B cell (primary cell): ENCODE results near the gene NTHL1. TPM values are rescaled to one million over a fixed set of nuclear protein-coding genes. Genes with fewer than 3 reads are reported as not detected.

Source experiments
- ATAC-seq: fragments of 200-7000 bp; cut with Tn5 transposase; one replicate; pipeline ENCODE4 v1.10.0; 2021; ENCODE audit warnings: low read depth, mild to moderate bottlenecking, moderate number of reproducible peaks, moderate library complexity
- CTCF ChIA-PET: fragments of 350-600 bp; sonication (Branson Sonifier 250); formaldehyde crosslinking; loops from one replicate; lab custom pipeline; 2021; ENCODE audit warnings: antibody characterized with exemption, inconsistent platforms; lab: Charles Lee
- POLR2A ChIA-PET: fragments of 350-600 bp; sonication (Branson Sonifier 250); formaldehyde crosslinking; loops from one replicate; lab custom pipeline; 2021; ENCODE audit warnings: antibody characterized with exemption; lab: Charles Lee
- DNase-seq: peaks from one replicate; pipeline ENCODE4 v3.0.0; 2013
- H2AFZ ChIP-seq: 2 replicates; pipeline ENCODE4 v1.6.1; 2012; ENCODE audit warnings: mild to moderate bottlenecking, low read depth, low read length; ENCODE audit not compliant: insufficient read depth, poor library complexity, severe bottlenecking
- H3K27ac ChIP-seq, 2 donors: 1 replicate in 1 of 2; 2 replicates in 1 of 2; pipeline ENCODE4 v1.5.1; 2012 to 2013; ENCODE audit warnings: low read length in 2 of 2, mild to moderate bottlenecking in 2 of 2, moderate library complexity in 1 of 2
- H3K27me3 ChIP-seq, 4 experiments: fragments of 200-600 bp in 1 of 4; sonication (generic) in 1 of 4; replicated peaks in 1 of 4; 1 replicate in 2 of 4; 2 replicates in 2 of 4; pipeline versions ENCODE4 v1.6.1 to v1.7.0; 2013 to 2016; ENCODE audit warnings: low read length in 3 of 4, mild to moderate bottlenecking in 2 of 4, mixed read lengths in 1 of 4, moderate library complexity in 1 of 4; ENCODE audit not compliant: insufficient read depth in 4 of 4, control insufficient read depth in 3 of 4; ENCODE audit errors: control extremely low read depth in 1 of 4
- H3K36me3 ChIP-seq, 2 experiments: replicated peaks in 1 of 2; 1 replicate in 1 of 2; 2 replicates in 1 of 2; pipeline versions ENCODE4 v1.6.1 to v1.7.1; 2013; ENCODE audit warnings: low read length in 1 of 2; ENCODE audit not compliant: insufficient read depth in 2 of 2, control insufficient read depth in 1 of 2; ENCODE audit errors: control extremely low read depth in 1 of 2, extremely low read depth in 1 of 2
- H3K4me1 ChIP-seq, 2 donors: fragments of 200-600 bp in 1 of 2; sonication (generic) in 1 of 2; 1 replicate in 1 of 2; 2 replicates in 1 of 2; pipeline versions ENCODE4 v1.5.1 to v1.6.1; 2013 to 2017; ENCODE audit warnings: low read length in 2 of 2; ENCODE audit not compliant: control insufficient read depth in 2 of 2, insufficient read depth in 2 of 2
- H3K4me2 ChIP-seq: replicated peaks from 2 replicates; pipeline ENCODE3; 2012; ENCODE audit warnings: mild to moderate bottlenecking, low read depth, low read length; ENCODE audit not compliant: poor library complexity, severe bottlenecking
- H3K4me3 ChIP-seq, 5 experiments: fragments of 200-600 bp in 1 of 5; sonication (generic) in 1 of 5; 1 replicate in 3 of 5; 2 replicates in 2 of 5; pipeline versions ENCODE4 v1.5.1 to v1.7.0; 2011 to 2016; ENCODE audit warnings: low read length in 4 of 5, mild to moderate bottlenecking in 4 of 5, low read depth in 2 of 5, control low read depth in 1 of 5, moderate library complexity in 1 of 5; ENCODE audit not compliant: insufficient read depth in 1 of 5; ENCODE audit errors: control extremely low read depth in 1 of 5, extremely low read depth in 1 of 5
- H3K79me2 ChIP-seq: fragments of 200-600 bp; sonication (generic); one replicate; pipeline ENCODE4 v1.6.0; 2016; ENCODE audit warnings: low read length; ENCODE audit not compliant: control insufficient read depth, insufficient read depth
- H3K9ac ChIP-seq: fragments of 200-600 bp; sonication (generic); 2 replicates; pipeline ENCODE4 v1.6.1; 2017; ENCODE audit warnings: mild to moderate bottlenecking, low read length, moderate library complexity
- H3K9me3 ChIP-seq, 3 donors: one replicate each; pipeline versions ENCODE4 v1.6.1 to v1.7.1; 2013; ENCODE audit warnings: low read length in 2 of 3; ENCODE audit not compliant: control insufficient read depth in 2 of 3, insufficient read depth in 1 of 3; ENCODE audit errors: control extremely low read depth in 1 of 3
- H4K20me1 ChIP-seq: 2 replicates; pipeline ENCODE4 v1.6.0; 2012; ENCODE audit warnings: mild to moderate bottlenecking, low read length; ENCODE audit not compliant: insufficient read depth, control insufficient read depth, poor library complexity, severe bottlenecking
- H3K27ac Mint-ChIP-seq: one replicate; pipeline ENCODE4 v1.8.0; 2021; ENCODE audit warnings: mixed read lengths
- H3K27me3 Mint-ChIP-seq: one replicate; pipeline ENCODE4 v1.8.0; 2021; ENCODE audit warnings: mixed read lengths
- H3K4me1 Mint-ChIP-seq: one replicate; pipeline ENCODE4 v1.8.0; 2021; ENCODE audit warnings: mixed read lengths
- H3K4me3 Mint-ChIP-seq: one replicate; pipeline ENCODE4 v1.8.0; 2021; ENCODE audit warnings: mixed read lengths
- H3K9me3 Mint-ChIP-seq: one replicate; pipeline ENCODE4 v1.8.0; 2022; ENCODE audit warnings: mixed read lengths; ENCODE audit not compliant: insufficient read depth
- CTCF ChIP-seq: fragments of 200-600 bp; IDR thresholded peaks from one replicate; pipeline ENCODE4 v1.8.0; 2022; ENCODE audit warnings: antibody characterized with exemption, mild to moderate bottlenecking
- EZH2 ChIP-seq: IDR thresholded peaks from 2 replicates; pipeline ENCODE4 v1.6.1; 2012; ENCODE audit warnings: borderline replicate concordance, low read depth, mild to moderate bottlenecking, moderate library complexity, low read length; ENCODE audit not compliant: insufficient read depth, poor library complexity, severe bottlenecking
- WGBS: methylation state at CpG from one replicate; pipeline ENCODE4 v1.1.5; 2013; ENCODE audit warnings: missing lambda C conversion rate; ENCODE audit not compliant: insufficient coverage; 5-methylcytosine and 5-hydroxymethylcytosine counted together
- intact Hi-C: fragments of 100-400 bp; cut with micrococcal nuclease; formaldehyde crosslinking; loops from one replicate; pipeline ENCODE4 v1.10.0; 2022
- polyA minus RNA-seq: library from RNA; depleted of rRNA, polyadenylated mRNA; stranded (reverse); fragments of >200 nt; gene quantifications from 2 replicates; pipeline ENCODE4 v1.2.3, GENCODE V29; 2012
- polyA plus RNA-seq: library from polyadenylated mRNA; depleted of rRNA; stranded (reverse); fragments of >200 nt; gene quantifications from 2 replicates; pipeline ENCODE4 v1.2.3, GENCODE V29; 2012
- total RNA-seq, 2 donors: library from RNA; stranded (reverse); fragments of 120-200 nt in 1 of 2; gene quantifications; 1 replicate in 1 of 2; 2 replicates in 1 of 2; pipeline versions ENCODE4 v1.2.3 to v1.2.4, GENCODE V29; 2013 to 2022

The NTHL1 gene
- total RNA-seq (14.1 and 17.5 TPM in 2 replicates), polyA plus RNA-seq (20.1 and 27.6 TPM in 2 replicates), polyA minus RNA-seq (38.4 and 40.8 TPM in 2 replicates)
- 14.6 TPM for total RNA-seq (2013)

- intact Hi-C loops = loop anchor here (1.0 to 5.0 kb wide), 4 partner anchors 24 to 220 kb away; partner anchors contain the start of genes RNPS1, TRAF7 and ZNF598
- Histone ChIP-seq H3K79me2 (peaks cover 51% of the 10 kb centered on the region), H3K27ac (peak within 1 kb of the TSS in 1 of 2 donors; percentile 63), H3K36me3 (peaks cover 0 to 10% of the 10 kb centered on the region in 2 experiments), H3K4me1 (peaks cover 17 to 35% of the 10 kb centered on the region in 2 donors), H3K4me3 (peak within 1 kb of the TSS; percentile 27 to 79 (median 78)), H3K27me3 (no peaks in the 10 kb centered on the region), H3K9ac (peak within 1 kb of the TSS; percentile 75), H3K4me2 (peak within 1 kb of the TSS; percentile 96), H3K9me3 (no peaks in the 10 kb centered on the region), H2AFZ (peak within 1 kb of the TSS; percentile 93), H4K20me1 (no peaks in the 10 kb centered on the region)
- TF ChIP-seq CTCF = peak; percentile 26
- no peak for TF ChIP-seq EZH2
- H3K4me1 Mint-ChIP-seq = peaks cover 20% of the 10 kb centered on the region
- H3K27me3 Mint-ChIP-seq = no peaks in the 10 kb centered on the region
- H3K4me3 Mint-ChIP-seq = peak within 1 kb of the TSS; percentile 91
- ATAC-seq (peak; percentile 97), DNase-seq (peak; percentile 95)
- ChIA-PET CTCF (interaction anchor here (0.8 to 2.6 kb wide), 7 partner anchors 8 to 108 kb away, joined by 3 to 16 read pairs (median 6); partner anchors contain the start of genes NHERF2 and TRAF7), POLR2A (interaction anchor here (0.6 to 0.7 kb wide), 3 partner anchors 17 to 441 kb away, joined by 5 to 10 read pairs (median 9); partner anchors contain the start of gene MSRB1)
- peak within 1 kb of the TSS; percentile 76 for H3K27ac Mint-ChIP-seq
- under 1% methylated on average over 81 of the region's 81 CpGs for WGBS
- H3K9me3 Mint-ChIP-seq = no peaks in the 10 kb centered on the region
Observed at GRCh38 chr16:2047330-2048115, at the start of gene NTHL1, which contains the start of gene TSC2. NTHL1 (minus strand) TSS chr16:2047834; CDS start chr16:2047823, 11 bp downstream. TSC2 (plus strand) TSS chr16:2047985; CDS start chr16:2048616, 631 bp downstream.
